SK-N-SH (cell line): ENCODE results near the gene TMEM89. TPM values are rescaled to one million over a fixed set of nuclear protein-coding genes. Genes with fewer than 3 reads are reported as not detected.

Experiments used
- CTCF ChIA-PET: fragments of 300-600, 350-600 bp; formaldehyde crosslinking; extraction: SDS; loops from one replicate; lab custom pipeline; 2021; lab: Yijun Ruan, JAX
- POLR2A ChIA-PET: fragments of 350-600 bp; sonication (Branson Sonifier 250); formaldehyde crosslinking; extraction: SDS; loops from one replicate; lab custom pipeline; 2020; ENCODE audit warnings: antibody characterized with exemption, inconsistent platforms; lab: Yijun Ruan, JAX
- DNase-seq: peaks from one replicate; pipeline ENCODE4 v3.0.0; 2012
- H2AFZ ChIP-seq: fragments of 200-600 bp; sonication (generic); 2 replicates; pipeline ENCODE4 v1.8.1; 2016; ENCODE audit warnings: antibody characterized with exemption, mild to moderate bottlenecking, low read depth
- H3F3A ChIP-seq: fragments of 200-600 bp; sonication (generic); replicated peaks from 2 replicates; pipeline ENCODE3; 2016; ENCODE audit warnings: antibody characterized with exemption, mild to moderate bottlenecking; ENCODE audit not compliant: insufficient read depth
- H3K27ac ChIP-seq, 2 experiments: fragments of 200-500 bp in 1 of 2; fragments of 200-600 bp in 1 of 2; sonication (Bioruptor generic) in 1 of 2; sonication (generic), shearing (Covaris generic) in 1 of 2; 2 replicates each; pipeline versions ENCODE4 v1.5.1 to v1.6.1; 2014 to 2016; ENCODE audit warnings: low read depth in 2 of 2, inconsistent platforms in 1 of 2, low read length in 1 of 2, mild to moderate bottlenecking in 1 of 2, mixed read lengths in 1 of 2
- H3K27me3 ChIP-seq: fragments of 200-600 bp; sonication (generic), shearing (Covaris generic); 2 replicates; pipeline ENCODE4 v1.6.1; 2016; ENCODE audit warnings: mixed run types; ENCODE audit not compliant: insufficient read depth
- H3K36me3 ChIP-seq, 2 experiments: fragments of 200-500 bp in 1 of 2; fragments of 200-600 bp in 1 of 2; sonication (Bioruptor generic) in 1 of 2; sonication (generic) in 1 of 2; replicated peaks in 1 of 2; 2 replicates each; pipeline versions ENCODE3 to v1.5.1; 2014 to 2016; ENCODE audit warnings: low read length in 1 of 2, mild to moderate bottlenecking in 1 of 2; ENCODE audit not compliant: insufficient read depth in 2 of 2, control insufficient read depth in 1 of 2
- H3K4me1 ChIP-seq, 2 experiments: fragments of 200-500 bp in 1 of 2; fragments of 200-600 bp in 1 of 2; sonication (Bioruptor generic) in 1 of 2; sonication (generic), shearing (Covaris generic) in 1 of 2; 2 replicates each; pipeline versions ENCODE4 v1.5.1 to v1.6.1; 2014 to 2016; ENCODE audit warnings: low read depth in 1 of 2, low read length in 1 of 2, mixed run types in 1 of 2; ENCODE audit not compliant: insufficient read depth in 2 of 2, control insufficient read depth in 1 of 2
- H3K4me2 ChIP-seq: fragments of 200-600 bp; sonication (generic), shearing (Covaris generic); 2 replicates; pipeline ENCODE4 v1.6.1; 2017; ENCODE audit warnings: mixed run types
- H3K4me3 ChIP-seq, 2 experiments: fragments of 200-500 bp in 1 of 2; fragments of 200-600 bp in 1 of 2; sonication (Bioruptor generic) in 1 of 2; sonication (generic), shearing (Covaris generic) in 1 of 2; 2 replicates each; pipeline versions ENCODE4 v1.5.1 to v1.8.1; 2014 to 2016; ENCODE audit warnings: low read depth in 2 of 2, inconsistent platforms in 1 of 2, low read length in 1 of 2, mild to moderate bottlenecking in 1 of 2, mixed read lengths in 1 of 2, moderate library complexity in 1 of 2
- H3K79me2 ChIP-seq: fragments of 200-600 bp; sonication (generic); 2 replicates; pipeline ENCODE4 v1.8.1; 2017; ENCODE audit warnings: mild to moderate bottlenecking; ENCODE audit not compliant: insufficient read depth
- H3K9ac ChIP-seq: fragments of 200-600 bp; sonication (generic); 2 replicates; pipeline ENCODE4 v1.6.1; 2017; ENCODE audit warnings: mixed run types
- H3K9me2 ChIP-seq: fragments of 200-600 bp; sonication (generic); 2 replicates; pipeline ENCODE4 v1.6.1; 2017; ENCODE audit warnings: mixed run types
- H3K9me3 ChIP-seq: fragments of 200-600 bp; sonication (generic); 2 replicates; pipeline ENCODE4 v1.6.1; 2017; ENCODE audit warnings: mixed run types, mild to moderate bottlenecking, moderate library complexity
- H4K20me1 ChIP-seq: fragments of 200-600 bp; sonication (generic); 2 replicates; pipeline ENCODE4 v1.6.1; 2017; ENCODE audit warnings: mild to moderate bottlenecking, mixed run types; ENCODE audit not compliant: insufficient read depth
- CHD2 ChIP-seq: fragments of 150-350 bp; IDR thresholded peaks from 2 replicates; pipeline ENCODE4 v1.6.1; 2018; ENCODE audit warnings: low read length; ENCODE audit not compliant: partially characterized antibody
- EP300 ChIP-seq, 2 experiments: IDR thresholded peaks; 2 replicates each; pipeline versions ENCODE4 v1.4.0 to v1.6.1; 2012; ENCODE audit warnings: borderline replicate concordance in 1 of 2, low read depth in 1 of 2, low read length in 1 of 2
- FOSL2 ChIP-seq: IDR thresholded peaks from 2 replicates; pipeline ENCODE4 v1.4.0; 2012; ENCODE audit warnings: low read depth, mild to moderate bottlenecking, moderate library complexity, borderline replicate concordance
- FOXM1 ChIP-seq: IDR thresholded peaks from 2 replicates; pipeline ENCODE4 v1.4.0; 2012; ENCODE audit warnings: low read depth, mild to moderate bottlenecking
- GATA2 ChIP-seq: sonication (generic); formaldehyde crosslinking; IDR thresholded peaks from 2 replicates; pipeline ENCODE4 v1.5.0; 2020; ENCODE audit warnings: mild to moderate bottlenecking, missing genetic modification reagents
- JUND ChIP-seq: IDR thresholded peaks from 2 replicates; pipeline ENCODE4 v1.4.0; 2012
- NRF1 ChIP-seq: IDR thresholded peaks from 2 replicates; pipeline ENCODE4 v1.6.1; 2012; ENCODE audit warnings: low read depth, mild to moderate bottlenecking, low read length
- RCOR1 ChIP-seq: fragments of 150-350 bp; IDR thresholded peaks from 2 replicates; pipeline ENCODE4 v1.6.1; 2017; ENCODE audit warnings: antibody characterized with exemption, low read length
- RFX5 ChIP-seq: IDR thresholded peaks from 2 replicates; pipeline ENCODE4 v1.6.1; 2012; ENCODE audit warnings: mild to moderate bottlenecking, improper control_type of control experiment, low read length
- TAF1 ChIP-seq: IDR thresholded peaks from 2 replicates; pipeline ENCODE4 v1.6.1; 2012; ENCODE audit warnings: low read depth, mild to moderate bottlenecking, low read length, moderate library complexity, borderline replicate concordance
- WGBS: methylation state at CpG from one replicate; pipeline ENCODE4 v1.1.6; 2017; ENCODE audit warnings: low lambda C conversion rate; 5-methylcytosine and 5-hydroxymethylcytosine counted together
- polyA plus RNA-seq, 3 experiments: library from polyadenylated mRNA; depleted of rRNA; stranded (reverse); fragments of >200 nt; gene quantifications; 2 replicates each; pipeline ENCODE4 v1.2.3, GENCODE V29; 2012
- TF ChIP-seq, protein P1 (sequence below): fragments of 150-350 bp; IDR thresholded peaks from 2 replicates; pipeline ENCODE4 v1.6.1; 2016; ENCODE audit warnings: mild to moderate bottlenecking, low read depth, low read length
- TF ChIP-seq, protein P2 (sequence below): fragments of 200-600 bp; sonication (generic); IDR thresholded peaks from 2 replicates; pipeline ENCODE4 v1.6.1; 2017; ENCODE audit warnings: antibody characterized with exemption, mild to moderate bottlenecking, moderate library complexity

Gene TMEM89
- polyA plus RNA-seq, 1 of the 3 experiments (the other 2 are of a cell fraction): not detected

DNA sequence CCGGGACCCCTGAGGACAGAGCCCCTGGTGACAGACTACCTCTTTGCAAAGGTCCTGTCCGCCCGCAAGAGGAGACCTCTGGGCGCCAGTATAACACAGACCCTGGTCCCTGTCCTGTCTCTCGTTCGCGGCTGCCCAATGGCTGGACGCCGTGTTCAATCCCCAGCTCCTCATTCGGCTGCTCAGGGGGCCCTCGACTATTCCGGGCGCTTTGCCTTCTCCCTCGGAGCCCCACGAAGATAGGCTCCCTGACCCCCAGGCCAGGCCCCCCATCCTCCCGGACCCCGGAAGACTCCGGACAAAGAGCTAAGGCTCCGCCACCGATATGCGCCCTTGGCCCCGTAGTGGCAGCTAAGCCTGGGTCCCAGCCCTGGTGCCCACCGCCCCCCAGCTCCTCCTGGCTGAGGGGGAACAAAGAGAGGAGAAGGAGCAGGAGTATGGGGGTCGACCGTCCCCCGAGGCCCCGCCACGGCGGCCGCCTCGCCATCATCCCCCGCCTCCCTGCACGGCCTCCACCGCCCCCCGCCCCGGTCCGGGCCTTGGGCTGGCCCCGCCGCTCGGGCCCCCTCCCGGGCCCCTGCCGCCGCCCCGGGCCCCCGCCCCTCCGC is 40.7 kb upstream of the TMEM89 start:
- Histone ChIP-seq H3K79me2 (peaks cover 28% of the 10 kb centered on the region), H3K27me3 (no peaks in the 10 kb centered on the region), H3K4me1 (peaks cover 4 to 23% of the 10 kb centered on the region in 2 experiments; a peak in 2 of 4 replicates), H3F3A (peaks cover 12% of the 10 kb centered on the region), H3K36me3 (peaks cover 15 to 33% of the 10 kb centered on the region in 2 experiments), H3K9ac (peak overlapping the region; percentile 97; the same call in 1 of the 2 replicates), H3K4me2 (peak overlapping the region; percentile 98)
- TF ChIP-seq CHD2 (no peak), RFX5 (no peak), NRF1 (no peak), TAF1 (no peak), EP300 (IDR thresholded peaks at IDR 0.05; ENCODE audit: borderline replicate concordance in 1 of 2, low read depth in 1 of 2, low read length in 1 of 2) (no peak), FOXM1 (no peak), RCOR1 (no peak), GATA2 (no peak), JUND (no peak), FOSL2 (no peak)
- TF ChIP-seq, protein P1, sequence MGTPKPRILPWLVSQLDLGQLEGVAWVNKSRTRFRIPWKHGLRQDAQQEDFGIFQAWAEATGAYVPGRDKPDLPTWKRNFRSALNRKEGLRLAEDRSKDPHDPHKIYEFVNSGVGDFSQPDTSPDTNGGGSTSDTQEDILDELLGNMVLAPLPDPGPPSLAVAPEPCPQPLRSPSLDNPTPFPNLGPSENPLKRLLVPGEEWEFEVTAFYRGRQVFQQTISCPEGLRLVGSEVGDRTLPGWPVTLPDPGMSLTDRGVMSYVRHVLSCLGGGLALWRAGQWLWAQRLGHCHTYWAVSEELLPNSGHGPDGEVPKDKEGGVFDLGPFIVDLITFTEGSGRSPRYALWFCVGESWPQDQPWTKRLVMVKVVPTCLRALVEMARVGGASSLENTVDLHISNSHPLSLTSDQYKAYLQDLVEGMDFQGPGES: no peak
- TF ChIP-seq, protein P2, sequence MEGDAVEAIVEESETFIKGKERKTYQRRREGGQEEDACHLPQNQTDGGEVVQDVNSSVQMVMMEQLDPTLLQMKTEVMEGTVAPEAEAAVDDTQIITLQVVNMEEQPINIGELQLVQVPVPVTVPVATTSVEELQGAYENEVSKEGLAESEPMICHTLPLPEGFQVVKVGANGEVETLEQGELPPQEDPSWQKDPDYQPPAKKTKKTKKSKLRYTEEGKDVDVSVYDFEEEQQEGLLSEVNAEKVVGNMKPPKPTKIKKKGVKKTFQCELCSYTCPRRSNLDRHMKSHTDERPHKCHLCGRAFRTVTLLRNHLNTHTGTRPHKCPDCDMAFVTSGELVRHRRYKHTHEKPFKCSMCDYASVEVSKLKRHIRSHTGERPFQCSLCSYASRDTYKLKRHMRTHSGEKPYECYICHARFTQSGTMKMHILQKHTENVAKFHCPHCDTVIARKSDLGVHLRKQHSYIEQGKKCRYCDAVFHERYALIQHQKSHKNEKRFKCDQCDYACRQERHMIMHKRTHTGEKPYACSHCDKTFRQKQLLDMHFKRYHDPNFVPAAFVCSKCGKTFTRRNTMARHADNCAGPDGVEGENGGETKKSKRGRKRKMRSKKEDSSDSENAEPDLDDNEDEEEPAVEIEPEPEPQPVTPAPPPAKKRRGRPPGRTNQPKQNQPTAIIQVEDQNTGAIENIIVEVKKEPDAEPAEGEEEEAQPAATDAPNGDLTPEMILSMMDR: no peak
- TF ChIP-seq, all 33 proteins: peak for 0
- 44% methylated on average over 11 of the region's 46 CpGs for WGBS
- Histone ChIP-seq H3K27ac (peak overlapping the region; percentile 96 to 99; a peak in 3 of 4 replicates), H4K20me1 (peaks cover 14% of the 10 kb centered on the region; the same call in 1 of the 2 replicates), H3K9me3 (no peaks in the 10 kb centered on the region), H3K4me3 (peak overlapping the region; percentile 61 to 77), H2AFZ (no peak overlapping the region), H3K9me2 (no peaks in the 10 kb centered on the region)
- ChIA-PET POLR2A (interaction anchor here (0.6 to 1.9 kb wide), 6 partner anchors 22 to 103 kb away, joined by 3 to 15 read pairs (median 4); partner anchors contain the start of genes IP6K2 and SLC26A6), CTCF (interaction anchor here (0.6 to 4.5 kb wide), 7 partner anchors 21 to 468 kb away, joined by 3 to 33 read pairs (median 8); partner anchors contain the start of genes ARIH2, NCKIPSD and SLC26A6)
- DNase-seq: peak; percentile 85
